HepG2 (cell line): Measurements from ENCODE around the gene TTLL10. TPM values are rescaled to one million over a fixed set of nuclear protein-coding genes. Genes with fewer than 3 reads are reported as not detected.

Experiments used
- CC2D1A ChIP-seq: sonication (generic); formaldehyde crosslinking; IDR thresholded peaks from 2 replicates; pipeline ENCODE4 v1.8.1; 2023; ENCODE audit warnings: mild to moderate bottlenecking, missing genetic modification reagents
- EEA1 ChIP-seq: sonication (generic); formaldehyde crosslinking; IDR thresholded peaks from 2 replicates; pipeline ENCODE4 v1.5.1; 2020; ENCODE audit warnings: mild to moderate bottlenecking, missing genetic modification reagents, borderline replicate concordance
- JUND ChIP-seq: sonication (generic); formaldehyde crosslinking; IDR thresholded peaks from 2 replicates; pipeline ENCODE4 v1.8.0; 2022; ENCODE audit warnings: mild to moderate bottlenecking, missing genetic modification reagents
- NONO ChIP-seq, 2 experiments: fragments of 450-650 bp in 1 of 2; sonication (generic) in 1 of 2; formaldehyde crosslinking in 1 of 2; IDR thresholded peaks in 1 of 2; conservative IDR thresholded peaks in 1 of 2; 2 replicates each; pipeline versions ENCODE4 v1.6.1 to v1.8.0; 2017 to 2022; ENCODE audit warnings: mild to moderate bottlenecking in 1 of 2, missing genetic modification reagents in 1 of 2, moderate library complexity in 1 of 2
- NR2C2 ChIP-seq: sonication (generic); formaldehyde crosslinking; IDR thresholded peaks from 2 replicates; pipeline ENCODE4 v1.4.0; 2020; ENCODE audit warnings: missing genetic modification reagents, mild to moderate bottlenecking, moderate library complexity, borderline replicate concordance
- PRPF4 ChIP-seq: fragments of 200-400 bp; formaldehyde crosslinking; IDR thresholded peaks from 2 replicates; pipeline ENCODE4 v1.6.1; 2016; ENCODE audit warnings: low read length, low read depth; ENCODE audit not compliant: poor library complexity, severe bottlenecking
- SPEN ChIP-seq: sonication (generic); formaldehyde crosslinking; IDR thresholded peaks from 2 replicates; pipeline ENCODE4 v1.5.1; 2020; ENCODE audit warnings: low read depth, mild to moderate bottlenecking, missing genetic modification reagents
- U2AF2 ChIP-seq: fragments of 200-400 bp; formaldehyde crosslinking; IDR thresholded peaks from 2 replicates; pipeline ENCODE4 v1.6.1; 2017; ENCODE audit warnings: low read depth, mild to moderate bottlenecking, low read length
- ZFY ChIP-seq: sonication (generic); formaldehyde crosslinking; IDR thresholded peaks from 2 replicates; pipeline ENCODE4 v1.4.0; 2020; ENCODE audit warnings: missing genetic modification reagents
- ZNF670 ChIP-seq: sonication (generic); formaldehyde crosslinking; IDR thresholded peaks from 2 replicates; pipeline ENCODE4 v1.8.0; 2022; ENCODE audit warnings: mild to moderate bottlenecking, missing genetic modification reagents, borderline replicate concordance
- ZNF703 ChIP-seq: sonication (generic); formaldehyde crosslinking; IDR thresholded peaks from 2 replicates; pipeline ENCODE4 v1.5.1; 2020; ENCODE audit warnings: missing genetic modification reagents, mild to moderate bottlenecking, moderate library complexity, borderline replicate concordance
- ZNF780A ChIP-seq: sonication (generic); formaldehyde crosslinking; IDR thresholded peaks from 2 replicates; pipeline ENCODE4 v1.8.0; 2022; ENCODE audit warnings: mild to moderate bottlenecking, missing genetic modification reagents, moderate library complexity
- polyA plus RNA-seq, 8 experiments: library from polyadenylated mRNA; depleted of rRNA in 3 of 8; stranded (reverse) in 7 of 8; unstranded in 1 of 8; fragments of >200 nt; fragmentation: Illumina TruSeq in 4 of 8; extraction: Trizol in 4 of 8; gene quantifications; 2 replicates each; pipeline versions ENCODE4 v1.2.1 to v1.2.3, GENCODE V29; 2011 to 2016; ENCODE audit warnings: low read depth in 4 of 8, missing spikeins in 1 of 8, mixed read lengths in 1 of 8; ENCODE audit not compliant: insufficient read depth in 1 of 8
- total RNA-seq, 5 experiments: library from RNA; depleted of rRNA; stranded (reverse); fragments of >200 nt; fragmentation: Illumina TruSeq; extraction: Trizol; gene quantifications; 2 replicates each; pipeline ENCODE4 v1.2.3, GENCODE V29; 2016; ENCODE audit warnings: low read depth in 1 of 5
- TF ChIP-seq, protein P1 (sequence below): sonication (generic); formaldehyde crosslinking; IDR thresholded peaks from 2 replicates; pipeline ENCODE4 v1.4.0; 2020; ENCODE audit warnings: missing genetic modification reagents, borderline replicate concordance
- TF ChIP-seq, protein P2 (sequence below): sonication (generic); formaldehyde crosslinking; IDR thresholded peaks from 2 replicates; pipeline ENCODE4 v1.4.0; 2020; ENCODE audit warnings: mild to moderate bottlenecking, missing genetic modification reagents
- TF ChIP-seq, protein P3 (sequence below): sonication (generic); formaldehyde crosslinking; IDR thresholded peaks from 2 replicates; pipeline ENCODE4 v1.4.0; 2020; ENCODE audit warnings: missing genetic modification reagents
- TF ChIP-seq, protein P4 (sequence below): sonication (generic); formaldehyde crosslinking; IDR thresholded peaks from 2 replicates; pipeline ENCODE4 v1.4.0; 2020; ENCODE audit warnings: missing genetic modification reagents

Gene TTLL10
- total and polyA plus RNA-seq, 2 of the 13 experiments (the other 11 are each of a cell fraction or from before 2014, with no cell fraction given) = not detected

DNA sequence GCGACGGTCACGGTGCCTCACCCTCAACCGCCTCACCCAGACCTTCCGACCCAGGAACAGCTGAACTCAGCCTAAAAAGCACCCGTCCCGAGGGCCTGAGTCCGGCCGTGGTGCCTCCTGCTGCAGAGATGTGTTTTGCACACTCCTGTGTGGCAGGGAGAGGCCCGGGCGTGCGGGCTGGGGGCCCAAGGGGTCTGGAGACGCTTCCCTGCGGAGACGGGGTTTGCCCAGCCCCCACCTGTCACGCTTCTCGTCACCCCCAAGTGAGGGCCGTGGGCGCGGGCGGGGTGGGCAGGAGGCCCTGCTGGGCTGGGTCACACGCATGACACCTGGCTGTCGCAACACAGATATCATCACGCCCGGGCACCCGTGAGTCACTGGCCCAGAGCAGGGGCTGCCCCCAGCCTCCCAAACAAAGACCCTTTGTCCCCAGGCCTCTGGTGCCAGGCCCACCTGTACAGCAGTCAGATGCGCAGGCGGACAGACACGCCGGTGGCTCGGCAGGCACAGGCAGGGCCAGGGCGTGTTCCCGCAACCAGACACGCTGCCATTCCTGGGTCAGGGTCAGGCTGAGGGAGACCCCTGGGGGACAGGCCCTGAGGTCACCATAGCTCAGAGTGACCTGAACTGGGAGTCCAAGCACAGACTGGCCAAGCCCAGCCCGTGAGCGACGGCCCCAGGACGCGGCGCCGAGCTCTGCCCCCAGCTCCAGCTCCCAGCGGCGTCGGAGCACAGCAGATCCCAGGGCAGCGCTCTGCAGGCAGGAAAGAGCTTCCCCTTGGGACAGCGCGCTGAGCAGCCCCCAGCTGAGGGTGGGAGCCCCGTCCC is 64.4 kb downstream of the TTLL10 start (continued):
- TF ChIP-seq, protein P1, sequence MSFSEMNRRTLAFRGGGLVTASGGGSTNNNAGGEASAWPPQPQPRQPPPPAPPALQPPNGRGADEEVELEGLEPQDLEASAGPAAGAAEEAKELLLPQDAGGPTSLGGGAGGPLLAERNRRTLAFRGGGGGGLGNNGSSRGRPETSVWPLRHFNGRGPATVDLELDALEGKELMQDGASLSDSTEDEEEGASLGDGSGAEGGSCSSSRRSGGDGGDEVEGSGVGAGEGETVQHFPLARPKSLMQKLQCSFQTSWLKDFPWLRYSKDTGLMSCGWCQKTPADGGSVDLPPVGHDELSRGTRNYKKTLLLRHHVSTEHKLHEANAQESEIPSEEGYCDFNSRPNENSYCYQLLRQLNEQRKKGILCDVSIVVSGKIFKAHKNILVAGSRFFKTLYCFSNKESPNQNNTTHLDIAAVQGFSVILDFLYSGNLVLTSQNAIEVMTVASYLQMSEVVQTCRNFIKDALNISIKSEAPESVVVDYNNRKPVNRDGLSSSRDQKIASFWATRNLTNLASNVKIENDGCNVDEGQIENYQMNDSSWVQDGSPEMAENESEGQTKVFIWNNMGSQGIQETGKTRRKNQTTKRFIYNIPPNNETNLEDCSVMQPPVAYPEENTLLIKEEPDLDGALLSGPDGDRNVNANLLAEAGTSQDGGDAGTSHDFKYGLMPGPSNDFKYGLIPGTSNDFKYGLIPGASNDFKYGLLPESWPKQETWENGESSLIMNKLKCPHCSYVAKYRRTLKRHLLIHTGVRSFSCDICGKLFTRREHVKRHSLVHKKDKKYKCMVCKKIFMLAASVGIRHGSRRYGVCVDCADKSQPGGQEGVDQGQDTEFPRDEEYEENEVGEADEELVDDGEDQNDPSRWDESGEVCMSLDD = peak; percentile 78; the same call in 1 of the 2 replicates
- TF ChIP-seq, protein P2, sequence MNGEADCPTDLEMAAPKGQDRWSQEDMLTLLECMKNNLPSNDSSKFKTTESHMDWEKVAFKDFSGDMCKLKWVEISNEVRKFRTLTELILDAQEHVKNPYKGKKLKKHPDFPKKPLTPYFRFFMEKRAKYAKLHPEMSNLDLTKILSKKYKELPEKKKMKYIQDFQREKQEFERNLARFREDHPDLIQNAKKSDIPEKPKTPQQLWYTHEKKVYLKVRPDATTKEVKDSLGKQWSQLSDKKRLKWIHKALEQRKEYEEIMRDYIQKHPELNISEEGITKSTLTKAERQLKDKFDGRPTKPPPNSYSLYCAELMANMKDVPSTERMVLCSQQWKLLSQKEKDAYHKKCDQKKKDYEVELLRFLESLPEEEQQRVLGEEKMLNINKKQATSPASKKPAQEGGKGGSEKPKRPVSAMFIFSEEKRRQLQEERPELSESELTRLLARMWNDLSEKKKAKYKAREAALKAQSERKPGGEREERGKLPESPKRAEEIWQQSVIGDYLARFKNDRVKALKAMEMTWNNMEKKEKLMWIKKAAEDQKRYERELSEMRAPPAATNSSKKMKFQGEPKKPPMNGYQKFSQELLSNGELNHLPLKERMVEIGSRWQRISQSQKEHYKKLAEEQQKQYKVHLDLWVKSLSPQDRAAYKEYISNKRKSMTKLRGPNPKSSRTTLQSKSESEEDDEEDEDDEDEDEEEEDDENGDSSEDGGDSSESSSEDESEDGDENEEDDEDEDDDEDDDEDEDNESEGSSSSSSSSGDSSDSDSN (CRISPR knock-in tag) = peak; percentile 60
- no peak for TF ChIP-seq ZNF780A (CRISPR knock-in tag)
- TF ChIP-seq PRPF4 = no peak
- TF ChIP-seq, protein P3, sequence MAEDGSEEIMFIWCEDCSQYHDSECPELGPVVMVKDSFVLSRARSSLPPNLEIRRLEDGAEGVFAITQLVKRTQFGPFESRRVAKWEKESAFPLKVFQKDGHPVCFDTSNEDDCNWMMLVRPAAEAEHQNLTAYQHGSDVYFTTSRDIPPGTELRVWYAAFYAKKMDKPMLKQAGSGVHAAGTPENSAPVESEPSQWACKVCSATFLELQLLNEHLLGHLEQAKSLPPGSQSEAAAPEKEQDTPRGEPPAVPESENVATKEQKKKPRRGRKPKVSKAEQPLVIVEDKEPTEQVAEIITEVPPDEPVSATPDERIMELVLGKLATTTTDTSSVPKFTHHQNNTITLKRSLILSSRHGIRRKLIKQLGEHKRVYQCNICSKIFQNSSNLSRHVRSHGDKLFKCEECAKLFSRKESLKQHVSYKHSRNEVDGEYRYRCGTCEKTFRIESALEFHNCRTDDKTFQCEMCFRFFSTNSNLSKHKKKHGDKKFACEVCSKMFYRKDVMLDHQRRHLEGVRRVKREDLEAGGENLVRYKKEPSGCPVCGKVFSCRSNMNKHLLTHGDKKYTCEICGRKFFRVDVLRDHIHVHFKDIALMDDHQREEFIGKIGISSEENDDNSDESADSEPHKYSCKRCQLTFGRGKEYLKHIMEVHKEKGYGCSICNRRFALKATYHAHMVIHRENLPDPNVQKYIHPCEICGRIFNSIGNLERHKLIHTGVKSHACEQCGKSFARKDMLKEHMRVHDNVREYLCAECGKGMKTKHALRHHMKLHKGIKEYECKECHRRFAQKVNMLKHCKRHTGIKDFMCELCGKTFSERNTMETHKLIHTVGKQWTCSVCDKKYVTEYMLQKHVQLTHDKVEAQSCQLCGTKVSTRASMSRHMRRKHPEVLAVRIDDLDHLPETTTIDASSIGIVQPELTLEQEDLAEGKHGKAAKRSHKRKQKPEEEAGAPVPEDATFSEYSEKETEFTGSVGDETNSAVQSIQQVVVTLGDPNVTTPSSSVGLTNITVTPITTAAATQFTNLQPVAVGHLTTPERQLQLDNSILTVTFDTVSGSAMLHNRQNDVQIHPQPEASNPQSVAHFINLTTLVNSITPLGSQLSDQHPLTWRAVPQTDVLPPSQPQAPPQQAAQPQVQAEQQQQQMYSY = no peak
- TF ChIP-seq EEA1 = 0 out of 2 replicates have a peak, but pooled peaks have one; percentile 80
- peak; percentile 86 for TF ChIP-seq JUND
- TF ChIP-seq NONO (IDR thresholded peaks at IDR 0.05) = no peak
- TF ChIP-seq NONO (CRISPR knock-in tag; conservative IDR thresholded peaks at IDR 0.05) = peak; percentile 73
- peak; percentile 87 for TF ChIP-seq NR2C2 (CRISPR knock-in tag)
- TF ChIP-seq, protein P4, sequence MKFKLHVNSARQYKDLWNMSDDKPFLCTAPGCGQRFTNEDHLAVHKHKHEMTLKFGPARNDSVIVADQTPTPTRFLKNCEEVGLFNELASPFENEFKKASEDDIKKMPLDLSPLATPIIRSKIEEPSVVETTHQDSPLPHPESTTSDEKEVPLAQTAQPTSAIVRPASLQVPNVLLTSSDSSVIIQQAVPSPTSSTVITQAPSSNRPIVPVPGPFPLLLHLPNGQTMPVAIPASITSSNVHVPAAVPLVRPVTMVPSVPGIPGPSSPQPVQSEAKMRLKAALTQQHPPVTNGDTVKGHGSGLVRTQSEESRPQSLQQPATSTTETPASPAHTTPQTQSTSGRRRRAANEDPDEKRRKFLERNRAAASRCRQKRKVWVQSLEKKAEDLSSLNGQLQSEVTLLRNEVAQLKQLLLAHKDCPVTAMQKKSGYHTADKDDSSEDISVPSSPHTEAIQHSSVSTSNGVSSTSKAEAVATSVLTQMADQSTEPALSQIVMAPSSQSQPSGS (CRISPR knock-in tag) = 0 out of 2 replicates have a peak, but pooled peaks have one; percentile 28
- peak; percentile 62; the same call in 1 of the 2 replicates for TF ChIP-seq ZNF670
- TF ChIP-seq CC2D1A (CRISPR knock-in tag) = no peak
- peak; percentile 55; the same call in 1 of the 2 replicates for TF ChIP-seq ZFY (CRISPR knock-in tag)
- no peak for TF ChIP-seq U2AF2
- TF ChIP-seq ZNF703 (CRISPR knock-in tag) = peak; percentile 69; the same call in 1 of the 2 replicates
- TF ChIP-seq SPEN (CRISPR knock-in tag) = peak; percentile 80
